Sigmoid colon (tissue), 7 donors: Measurements from ENCODE around the gene TNRC6A. TPM values are rescaled to one million over a fixed set of nuclear protein-coding genes. Genes with fewer than 3 reads are reported as not detected.

Experiments used
- DNase-seq: peaks from one replicate; pipeline ENCODE4 v3.0.0-alpha.2; 2019
- H3K27ac ChIP-seq, 4 donors: fragments of 200-600 bp; sonication (generic); one replicate each; pipeline ENCODE4 v1.5.1; 2016 to 2019; ENCODE audit warnings: mild to moderate bottlenecking in 1 of 4
- H3K27me3 ChIP-seq, 3 donors: fragments of 200-600 bp; sonication (generic); one replicate each; pipeline ENCODE4 v1.5.1; 2019; ENCODE audit warnings: mild to moderate bottlenecking in 1 of 3
- H3K36me3 ChIP-seq, 4 donors: fragments of 200-600 bp; sonication (generic); one replicate each; pipeline ENCODE4 v1.5.1; 2016 to 2019
- H3K4me1 ChIP-seq, 4 donors: fragments of 200-600 bp; sonication (generic); one replicate each; pipeline ENCODE4 v1.5.1; 2017 to 2019
- H3K4me3 ChIP-seq, 4 donors: fragments of 200-600 bp; sonication (generic); one replicate each; pipeline ENCODE4 v1.5.1; 2017 to 2019; ENCODE audit warnings: mild to moderate bottlenecking in 2 of 4, moderate library complexity in 1 of 4
- H3K9me3 ChIP-seq, 4 donors: fragments of 200-600 bp in 3 of 4; sonication (generic) in 3 of 4; one replicate each; pipeline versions ENCODE4 v1.5.1 to v1.6.1; 2013 to 2019
- EP300 ChIP-seq, 4 donors: sonication (generic); formaldehyde crosslinking; IDR thresholded peaks; one replicate each; pipeline ENCODE4 v1.6.1; 2017; ENCODE audit warnings: antibody characterized with exemption in 4 of 4
- POLR2A ChIP-seq, 2 donors: fragments of 450-650 bp; IDR thresholded peaks; one replicate each; pipeline ENCODE4 v1.6.1; 2016; ENCODE audit warnings: antibody characterized with exemption in 2 of 2, mild to moderate bottlenecking in 2 of 2, moderate library complexity in 2 of 2
- POLR2AphosphoS5 ChIP-seq, 4 donors: sonication (generic); formaldehyde crosslinking; IDR thresholded peaks; one replicate each; pipeline ENCODE4 v1.6.1; 2017; ENCODE audit warnings: antibody characterized with exemption in 4 of 4
- WGBS, 2 donors: extraction: QIAGEN DNeasy Blood & Tissue Kit; methylation state at CpG; one replicate each; pipeline ENCODE4 v1.1.7; 2013; 5-methylcytosine and 5-hydroxymethylcytosine counted together
- intact Hi-C: fragments of 100-400 bp; cut with DNase I; formaldehyde crosslinking; loops from one replicate; pipeline ENCODE4 v1.15.1; 2023
- polyA plus RNA-seq, 3 donors: library from polyadenylated mRNA; stranded (reverse); fragments of 200-250 nt; gene quantifications; one replicate each; pipeline ENCODE4 v1.2.3, GENCODE V29; 2013
- total RNA-seq, 4 donors: library from RNA; depleted of rRNA; stranded (reverse); fragments of >200 nt; gene quantifications; one replicate each; pipeline ENCODE4 v1.1.0, GENCODE V29; 2016
- TF ChIP-seq, protein P1 (sequence below), 4 experiments: fragments of 450-650 bp in 3 of 4; fragments of 200-600 bp in 1 of 4; IDR thresholded peaks; one replicate each; pipeline ENCODE4 v1.5.1; 2016 to 2019; ENCODE audit warnings: antibody characterized with exemption in 4 of 4, mild to moderate bottlenecking in 3 of 4, moderate library complexity in 2 of 4
- donor health status: healthy with polysubstance abuse.
- donor health status: Bipolar disorder and iron deficiency.
- donor health status: healthy.

Gene TNRC6A
- total and polyA plus RNA-seq, 7 donors = 4.6 to 129 (median 42.8) TPM

DNA sequence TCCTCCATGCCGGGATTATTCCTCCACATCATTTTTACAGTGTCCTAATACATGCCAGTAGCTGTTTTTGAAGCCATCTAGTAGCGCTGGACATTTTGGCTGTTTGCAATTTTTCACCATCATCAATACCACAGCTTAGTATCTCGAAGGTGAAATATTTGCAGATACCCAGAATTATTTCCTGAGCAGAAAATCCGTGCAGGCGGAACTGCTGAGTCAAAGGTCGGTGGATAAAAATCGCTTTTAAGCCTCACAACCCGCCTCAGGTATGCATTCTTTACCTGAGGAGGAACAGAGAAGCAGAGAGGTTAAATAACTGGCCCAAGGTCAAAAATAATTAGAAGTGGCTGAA lies 584 bp upstream of the TNRC6A start:
- no peak for DNase-seq
- H3K4me3 ChIP-seq = peak overlapping the region; percentile 78 to 82 (median 79)
- WGBS, 2 donors = 4 to 5% methylated on average over 8 of the region's 8 CpGs
- peak overlapping the region; percentile 94 to 98 (median 96) for H3K27ac ChIP-seq
- no peaks in the 10 kb centered on the region for H3K27me3 ChIP-seq
- TF ChIP-seq EP300 (IDR thresholded peaks at IDR 0.05) = no peak
- no peak for TF ChIP-seq POLR2A (IDR thresholded peaks at IDR 0.05)
- no peak for TF ChIP-seq POLR2AphosphoS5 (IDR thresholded peaks at IDR 0.05)
- TF ChIP-seq, protein P1, sequence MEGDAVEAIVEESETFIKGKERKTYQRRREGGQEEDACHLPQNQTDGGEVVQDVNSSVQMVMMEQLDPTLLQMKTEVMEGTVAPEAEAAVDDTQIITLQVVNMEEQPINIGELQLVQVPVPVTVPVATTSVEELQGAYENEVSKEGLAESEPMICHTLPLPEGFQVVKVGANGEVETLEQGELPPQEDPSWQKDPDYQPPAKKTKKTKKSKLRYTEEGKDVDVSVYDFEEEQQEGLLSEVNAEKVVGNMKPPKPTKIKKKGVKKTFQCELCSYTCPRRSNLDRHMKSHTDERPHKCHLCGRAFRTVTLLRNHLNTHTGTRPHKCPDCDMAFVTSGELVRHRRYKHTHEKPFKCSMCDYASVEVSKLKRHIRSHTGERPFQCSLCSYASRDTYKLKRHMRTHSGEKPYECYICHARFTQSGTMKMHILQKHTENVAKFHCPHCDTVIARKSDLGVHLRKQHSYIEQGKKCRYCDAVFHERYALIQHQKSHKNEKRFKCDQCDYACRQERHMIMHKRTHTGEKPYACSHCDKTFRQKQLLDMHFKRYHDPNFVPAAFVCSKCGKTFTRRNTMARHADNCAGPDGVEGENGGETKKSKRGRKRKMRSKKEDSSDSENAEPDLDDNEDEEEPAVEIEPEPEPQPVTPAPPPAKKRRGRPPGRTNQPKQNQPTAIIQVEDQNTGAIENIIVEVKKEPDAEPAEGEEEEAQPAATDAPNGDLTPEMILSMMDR (IDR thresholded peaks at IDR 0.05) = no peak
- intact Hi-C loops = loop anchor here (1.0 to 2.0 kb wide), 2 partner anchors 28 to 60 kb away; no protein-coding TSS in a partner anchor
- peaks cover 0 to 10% (median 3%) of the 10 kb centered on the region in 4 donors for H3K36me3 ChIP-seq
- H3K4me1 ChIP-seq = peaks cover 0 to 37% (median 32%) of the 10 kb centered on the region in 4 donors
- H3K9me3 ChIP-seq = no peaks in the 10 kb centered on the region

DNA sequence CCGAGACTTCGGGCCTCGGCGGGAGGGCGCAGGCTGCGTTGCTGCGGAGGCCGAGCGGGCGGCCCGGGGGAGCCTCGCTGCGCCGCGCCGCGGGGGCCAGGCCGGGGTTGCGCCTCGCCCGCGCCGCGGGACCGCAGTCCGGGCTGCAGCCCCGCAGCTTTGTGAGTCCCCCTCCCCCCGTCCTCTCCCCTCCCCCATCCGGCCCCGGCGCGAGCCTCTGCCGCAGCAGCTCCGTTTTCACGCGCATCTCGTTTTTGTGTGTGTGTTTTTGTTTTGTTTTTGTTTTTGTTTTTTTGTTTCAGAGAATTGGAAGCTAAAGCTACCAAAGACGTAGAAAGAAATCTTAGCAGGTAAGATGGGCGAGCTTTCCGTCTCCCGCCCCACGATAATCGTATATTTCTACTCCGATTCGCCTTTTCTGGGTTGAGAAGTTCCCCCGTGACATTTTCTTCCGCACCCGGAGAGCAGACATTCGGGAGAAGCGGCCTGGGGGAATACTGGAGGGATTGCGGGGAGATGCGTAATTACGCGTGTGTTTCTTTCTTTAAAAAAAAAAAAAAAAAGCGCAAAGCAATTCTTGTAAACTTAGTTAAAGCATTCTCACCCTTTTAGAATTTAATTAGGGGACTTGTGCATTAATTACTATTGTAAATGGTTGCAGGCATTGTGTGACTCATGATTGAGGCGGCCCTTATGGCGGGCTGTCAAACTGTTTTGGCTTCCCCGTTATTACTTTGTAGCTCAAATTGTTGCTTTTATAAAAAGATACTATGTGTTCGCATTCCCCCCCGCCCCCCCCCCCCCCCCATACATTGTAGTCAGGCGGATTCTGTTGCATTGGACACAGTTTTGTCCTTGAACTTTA lies 732 bp downstream of the TNRC6A start:
- peaks cover 0 to 50% (median 43%) of the 10 kb centered on the region in 4 donors for H3K4me1 ChIP-seq
- H3K36me3 ChIP-seq = peaks cover 0 to 12% (median 3%) of the 10 kb centered on the region in 4 donors
- no peaks in the 10 kb centered on the region for H3K9me3 ChIP-seq
- DNase-seq = peak; percentile 65
- intact Hi-C loops = loop anchor here (1.0 to 10.0 kb wide), 5 partner anchors 29 to 185 kb away; no protein-coding TSS in a partner anchor
- H3K27ac ChIP-seq = peak overlapping the region; percentile 94 to 98 (median 96)
- TF ChIP-seq POLR2A (IDR thresholded peaks at IDR 0.05) (no peak), POLR2AphosphoS5 (IDR thresholded peaks at IDR 0.05) (no peak), EP300 (IDR thresholded peaks at IDR 0.05) (no peak)
- TF ChIP-seq, protein P1 (IDR thresholded peaks at IDR 0.05) = no peak
- 1% methylated on average over 61 of the region's 61 CpGs for WGBS, 2 donors
- no peaks in the 10 kb centered on the region for H3K27me3 ChIP-seq
- H3K4me3 ChIP-seq = peak overlapping the region; percentile 78 to 82 (median 79)

DNA sequence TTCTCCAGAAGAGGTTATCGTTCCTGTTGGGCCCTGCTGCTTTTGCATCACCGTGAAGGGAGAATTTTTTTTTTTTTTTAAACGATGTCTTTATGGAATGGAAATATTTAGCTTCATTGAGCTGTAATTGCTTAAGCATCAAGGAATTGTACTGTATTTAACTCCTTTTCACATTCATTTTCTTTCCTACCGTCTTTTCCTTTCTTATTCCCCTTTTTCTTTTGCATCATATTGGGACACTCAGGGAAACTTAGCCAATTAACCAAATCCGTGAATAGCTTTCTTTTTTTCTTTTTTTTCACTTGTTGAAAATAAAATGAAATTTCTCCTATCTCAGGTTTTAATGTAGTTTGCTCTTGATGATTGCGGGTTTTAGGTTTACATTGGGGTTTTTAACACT lies 1.5 kb downstream of the TNRC6A start:
- Histone ChIP-seq H3K9me3 (no peaks in the 10 kb centered on the region), H3K4me1 (peaks cover 0 to 58% (median 50%) of the 10 kb centered on the region in 4 donors), H3K4me3 (peak overlapping the region; percentile 78 to 82 (median 79))

DNA sequence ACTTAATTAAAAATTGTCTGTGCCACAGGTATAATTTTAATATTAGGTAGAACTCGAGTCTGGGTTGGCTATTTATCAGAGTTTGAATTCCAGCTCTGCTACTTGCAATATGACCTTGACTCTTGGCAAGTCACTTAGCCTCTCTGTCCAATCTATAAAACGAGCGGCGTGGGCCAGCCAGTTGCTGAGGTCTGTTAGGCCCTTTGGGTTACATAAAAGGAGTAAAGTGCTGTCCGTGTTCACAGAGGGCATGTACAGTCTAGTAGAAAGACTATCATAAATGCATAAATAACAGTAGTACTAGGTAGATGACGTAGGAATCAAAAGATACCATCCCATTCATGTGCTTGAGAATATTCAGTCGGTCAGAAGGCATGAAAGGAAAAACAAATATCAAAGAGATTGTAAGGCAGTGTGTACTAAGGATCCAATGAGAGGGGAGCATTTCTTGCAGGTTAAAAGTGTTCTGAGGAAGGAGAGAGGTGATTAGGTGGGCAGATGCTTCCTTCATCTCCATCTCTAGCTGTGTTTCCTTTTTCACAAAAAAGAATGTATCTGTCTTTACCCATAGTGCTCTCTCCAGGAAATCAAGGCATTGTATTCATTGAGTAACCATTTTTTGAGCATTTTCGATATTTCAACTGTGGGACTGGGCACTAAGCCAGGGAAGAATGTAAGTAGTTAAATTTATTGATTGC lies 2.4 kb downstream of the TNRC6A start:
- 58 to 61% methylated on average over 8 of the region's 8 CpGs for WGBS, 2 donors
- intact Hi-C loops = loop anchor here (5.0 to 10.0 kb wide), 3 partner anchors 45 to 187 kb away; no protein-coding TSS in a partner anchor
- H3K9me3 ChIP-seq = no peaks in the 10 kb centered on the region

More for the DNA sequence above, 1.5 kb downstream of the TNRC6A start:
- TF ChIP-seq POLR2A (IDR thresholded peaks at IDR 0.05) (no peak), POLR2AphosphoS5 (IDR thresholded peaks at IDR 0.05) (no peak), EP300 (IDR thresholded peaks at IDR 0.05) (no peak)
- TF ChIP-seq, protein P1 (IDR thresholded peaks at IDR 0.05) = no peak
- WGBS, 2 donors = 24 to 34% methylated on average over 6 of the region's 6 CpGs
- peaks cover 0 to 12% (median 3%) of the 10 kb centered on the region in 4 donors for H3K36me3 ChIP-seq
- intact Hi-C loops = loop anchor here (5.0 to 10.0 kb wide), 3 partner anchors 46 to 186 kb away; no protein-coding TSS in a partner anchor
- H3K27me3 ChIP-seq = no peaks in the 10 kb centered on the region
- no peak for DNase-seq
- peak overlapping the region; percentile 94 to 98 (median 96) for H3K27ac ChIP-seq

More for the DNA sequence above, 2.4 kb downstream of the TNRC6A start:
- peak overlapping the region; percentile 94 to 98 (median 96) for H3K27ac ChIP-seq
- no peaks in the 10 kb centered on the region for H3K27me3 ChIP-seq
- H3K4me1 ChIP-seq = peaks cover 0 to 67% (median 60%) of the 10 kb centered on the region in 4 donors
- H3K36me3 ChIP-seq = peaks cover 0 to 12% (median 3%) of the 10 kb centered on the region in 4 donors
- no peak for DNase-seq
- TF ChIP-seq POLR2A (IDR thresholded peaks at IDR 0.05) = no peak
- peak in 1 of 4 donors; percentile 7 for TF ChIP-seq POLR2AphosphoS5 (IDR thresholded peaks at IDR 0.05)
- TF ChIP-seq, protein P1 (IDR thresholded peaks at IDR 0.05) = no peak
- no peak for TF ChIP-seq EP300 (IDR thresholded peaks at IDR 0.05)
- H3K4me3 ChIP-seq = peak overlapping the region in 3 of 4 donors; percentile 78 to 82 (median 78)
